Stimulated activated effector memory CD8-positive, alpha-beta T cell treated with anti-CD3 and anti-CD28 coated beads, Interleukin-12 subunit alpha, Interleukin-12 subunit beta, amount 100 ng/mL, for 72 hours (primary cell): ENCODE measurements around the gene CACNA1I.

Experiments used
- ATAC-seq: fragments of 150-1000 bp; cut with Tn5 transposase; 2 replicates; pipeline ENCODE4 v1.10.0; 2021
- DNase-seq, 2 donors: peaks; one replicate each; pipeline ENCODE4 v3.0.0; 2021 to 2022; ENCODE audit warnings: low spot score in 2 of 2
- H3K27ac Mint-ChIP-seq: one replicate; pipeline ENCODE4 v1.8.0; 2022; ENCODE audit warnings: mild to moderate bottlenecking, mixed read lengths
- H3K36me3 Mint-ChIP-seq: one replicate; pipeline ENCODE4 v1.8.0; 2022; ENCODE audit warnings: mild to moderate bottlenecking, mixed read lengths
- H3K4me1 Mint-ChIP-seq: one replicate; pipeline ENCODE4 v1.8.0; 2022; ENCODE audit warnings: mixed read lengths
- H3K4me3 Mint-ChIP-seq: one replicate; pipeline ENCODE4 v1.8.0; 2022; ENCODE audit warnings: mild to moderate bottlenecking, mixed read lengths
- H3K9me3 Mint-ChIP-seq: one replicate; pipeline ENCODE4 v1.8.0; 2022; ENCODE audit warnings: mixed read lengths

CACNA1I gene

GRCh38 chr22:39665229-39665628 lies 94.7 kb downstream of the CACNA1I start:
- Mint-ChIP-seq H3K4me1 (peaks cover 22% of the 10 kb centered on the region), H3K36me3 (no peaks in the 10 kb centered on the region), H3K9me3 (no peaks in the 10 kb centered on the region), H3K4me3 (no peak overlapping the region), H3K27ac (no peak overlapping the region)
- DNase-seq (no peak), ATAC-seq (no peak)

GRCh38 chr22:39665661-39666431 lies 95.3 kb downstream of the CACNA1I start:
- H3K36me3 Mint-ChIP-seq, result no peaks in the 10 kb centered on the region
- H3K4me3 Mint-ChIP-seq, result no peak overlapping the region
- DNase-seq, result no peak
- no peak overlapping the region for H3K27ac Mint-ChIP-seq
- H3K4me1 Mint-ChIP-seq, result peaks cover 22% of the 10 kb centered on the region
- ATAC-seq, result no peak
- H3K9me3 Mint-ChIP-seq, result no peaks in the 10 kb centered on the region

- H3K27ac Mint-ChIP-seq, result no peak overlapping the region
- no peaks in the 10 kb centered on the region for H3K36me3 Mint-ChIP-seq
- H3K4me3 Mint-ChIP-seq, result no peak overlapping the region
These were observed 95.9 kb downstream of the CACNA1I start for GRCh38 chr22:39666495-39666894.

GRCh38 chr22:39666926-39667325 lies 96.4 kb downstream of the CACNA1I start:
- ATAC-seq (no peak), DNase-seq (no peak)
- Mint-ChIP-seq H3K36me3 (no peaks in the 10 kb centered on the region), H3K4me1 (peaks cover 22% of the 10 kb centered on the region), H3K9me3 (peaks cover 7% of the 10 kb centered on the region), H3K27ac (no peak overlapping the region), H3K4me3 (no peak overlapping the region)

More at GRCh38 chr22:39666495-39666894, 95.9 kb downstream of the CACNA1I start:
- Mint-ChIP-seq H3K4me1 (peaks cover 22% of the 10 kb centered on the region), H3K9me3 (peaks cover 4% of the 10 kb centered on the region)
- no peak for ATAC-seq
- no peak for DNase-seq

- Mint-ChIP-seq H3K27ac (no peak overlapping the region), H3K9me3 (peaks cover 10% of the 10 kb centered on the region), H3K36me3 (no peaks in the 10 kb centered on the region), H3K4me3 (no peak overlapping the region), H3K4me1 (peaks cover 14% of the 10 kb centered on the region)
- DNase-seq (no peak), ATAC-seq (no peak)
These were observed 98.9 kb downstream of the CACNA1I start for GRCh38 chr22:39669432-39669831.

GRCh38 chr22:39671936-39672335 lies 101.4 kb downstream of the CACNA1I start:
- no peak overlapping the region for H3K4me3 Mint-ChIP-seq
- no peaks in the 10 kb centered on the region for H3K36me3 Mint-ChIP-seq
- H3K9me3 Mint-ChIP-seq, result peaks cover 10% of the 10 kb centered on the region
- peaks cover 9% of the 10 kb centered on the region for H3K4me1 Mint-ChIP-seq
- no peak for DNase-seq
- H3K27ac Mint-ChIP-seq, result no peak overlapping the region
- ATAC-seq, result no peak

- Mint-ChIP-seq H3K36me3 (no peaks in the 10 kb centered on the region), H3K4me1 (peaks cover 9% of the 10 kb centered on the region), H3K27ac (peak overlapping the region; percentile 29), H3K9me3 (peaks cover 10% of the 10 kb centered on the region), H3K4me3 (no peak overlapping the region)
- DNase-seq (no peak), ATAC-seq (no peak)
These were observed 104.0 kb downstream of the CACNA1I start for GRCh38 chr22:39674536-39674935.

GRCh38 chr22:39675947-39676346 lies 105.4 kb downstream of the CACNA1I start:
- Mint-ChIP-seq H3K9me3 (peaks cover 10% of the 10 kb centered on the region), H3K27ac (no peak overlapping the region), H3K36me3 (no peaks in the 10 kb centered on the region), H3K4me3 (no peak overlapping the region), H3K4me1 (peaks cover 9% of the 10 kb centered on the region)
- ATAC-seq (no peak), DNase-seq (no peak)

- Mint-ChIP-seq H3K36me3 (no peaks in the 10 kb centered on the region), H3K4me1 (peaks cover 9% of the 10 kb centered on the region), H3K9me3 (peaks cover 3% of the 10 kb centered on the region), H3K27ac (no peak overlapping the region), H3K4me3 (no peak overlapping the region)
- ATAC-seq (no peak), DNase-seq (no peak)
These were observed 107.4 kb downstream of the CACNA1I start for GRCh38 chr22:39677967-39678366.

GRCh38 chr22:39678862-39679490 lies 108.4 kb downstream of the CACNA1I start:
- Mint-ChIP-seq H3K4me3 (no peak overlapping the region), H3K27ac (no peak overlapping the region), H3K9me3 (no peaks in the 10 kb centered on the region), H3K36me3 (no peaks in the 10 kb centered on the region), H3K4me1 (peaks cover 6% of the 10 kb centered on the region)
- DNase-seq (no peak), ATAC-seq (no peak)

- Mint-ChIP-seq H3K9me3 (no peaks in the 10 kb centered on the region), H3K4me3 (no peak overlapping the region), H3K36me3 (no peaks in the 10 kb centered on the region), H3K27ac (no peak overlapping the region), H3K4me1 (no peaks in the 10 kb centered on the region)
- no peak for DNase-seq
- no peak for ATAC-seq
These were observed 109.1 kb downstream of the CACNA1I start for GRCh38 chr22:39679652-39680051.

GRCh38 chr22:39680486-39680885 lies 109.9 kb downstream of the CACNA1I start:
- DNase-seq (no peak), ATAC-seq (no peak)
- H3K4me1 Mint-ChIP-seq, result no peaks in the 10 kb centered on the region
- no peak overlapping the region for H3K4me3 Mint-ChIP-seq
- H3K27ac Mint-ChIP-seq, result no peak overlapping the region
- H3K36me3 Mint-ChIP-seq, result no peaks in the 10 kb centered on the region
- no peaks in the 10 kb centered on the region for H3K9me3 Mint-ChIP-seq

GRCh38 chr22:39681038-39681861 lies 110.7 kb downstream of the CACNA1I start:
- DNase-seq, result no peak
- Mint-ChIP-seq H3K36me3 (no peaks in the 10 kb centered on the region), H3K27ac (no peak overlapping the region), H3K4me1 (no peaks in the 10 kb centered on the region), H3K4me3 (no peak overlapping the region), H3K9me3 (no peaks in the 10 kb centered on the region)
- no peak for ATAC-seq

- H3K27ac Mint-ChIP-seq, result no peak overlapping the region
- no peaks in the 10 kb centered on the region for H3K36me3 Mint-ChIP-seq
- H3K4me3 Mint-ChIP-seq, result no peak overlapping the region
- DNase-seq (no peak), ATAC-seq (no peak)
- H3K9me3 Mint-ChIP-seq, result no peaks in the 10 kb centered on the region
- no peaks in the 10 kb centered on the region for H3K4me1 Mint-ChIP-seq
These were observed 112.4 kb downstream of the CACNA1I start for GRCh38 chr22:39682994-39683393.

- Mint-ChIP-seq H3K36me3 (no peaks in the 10 kb centered on the region), H3K4me3 (no peak overlapping the region), H3K9me3 (no peaks in the 10 kb centered on the region), H3K27ac (no peak overlapping the region), H3K4me1 (peaks cover 5% of the 10 kb centered on the region)
- no peak for ATAC-seq
- no peak for DNase-seq
These were observed 113.1 kb downstream of the CACNA1I start for GRCh38 chr22:39683639-39684038.
